Stomach (tissue), 4 donors: ENCODE results near the gene OCLN.
"Not testable (repeated sequence)": the region's sequence is repeated elsewhere in the genome, so short reads cannot be mapped to it uniquely, and the experiment has no call there.

Experiments used
- EP300 ChIP-seq: sonication (generic); formaldehyde crosslinking; IDR thresholded peaks from one replicate; pipeline ENCODE4 v1.6.1; 2017; ENCODE audit warnings: antibody characterized with exemption
- POLR2A ChIP-seq, 4 donors: fragments of 450-650 bp; IDR thresholded peaks; one replicate each; pipeline ENCODE4 v1.6.1; 2016; ENCODE audit warnings: antibody characterized with exemption in 4 of 4, control low read depth in 2 of 4, mild to moderate bottlenecking in 1 of 4, moderate library complexity in 1 of 4
- POLR2AphosphoS5 ChIP-seq, 3 donors: sonication (generic); formaldehyde crosslinking; IDR thresholded peaks; one replicate each; pipeline ENCODE4 v1.6.1; 2016; ENCODE audit warnings: antibody characterized with exemption in 3 of 3
- TF ChIP-seq, protein P1 (sequence below), 7 experiments: fragments of 450-650 bp in 4 of 7; fragments of 200-600 bp in 3 of 7; sonication (generic) in 3 of 7; IDR thresholded peaks; one replicate each; pipeline ENCODE4 v1.5.1; 2016 to 2019; ENCODE audit warnings: antibody characterized with exemption in 7 of 7, control low read depth in 2 of 7, mild to moderate bottlenecking in 1 of 7

DNA sequence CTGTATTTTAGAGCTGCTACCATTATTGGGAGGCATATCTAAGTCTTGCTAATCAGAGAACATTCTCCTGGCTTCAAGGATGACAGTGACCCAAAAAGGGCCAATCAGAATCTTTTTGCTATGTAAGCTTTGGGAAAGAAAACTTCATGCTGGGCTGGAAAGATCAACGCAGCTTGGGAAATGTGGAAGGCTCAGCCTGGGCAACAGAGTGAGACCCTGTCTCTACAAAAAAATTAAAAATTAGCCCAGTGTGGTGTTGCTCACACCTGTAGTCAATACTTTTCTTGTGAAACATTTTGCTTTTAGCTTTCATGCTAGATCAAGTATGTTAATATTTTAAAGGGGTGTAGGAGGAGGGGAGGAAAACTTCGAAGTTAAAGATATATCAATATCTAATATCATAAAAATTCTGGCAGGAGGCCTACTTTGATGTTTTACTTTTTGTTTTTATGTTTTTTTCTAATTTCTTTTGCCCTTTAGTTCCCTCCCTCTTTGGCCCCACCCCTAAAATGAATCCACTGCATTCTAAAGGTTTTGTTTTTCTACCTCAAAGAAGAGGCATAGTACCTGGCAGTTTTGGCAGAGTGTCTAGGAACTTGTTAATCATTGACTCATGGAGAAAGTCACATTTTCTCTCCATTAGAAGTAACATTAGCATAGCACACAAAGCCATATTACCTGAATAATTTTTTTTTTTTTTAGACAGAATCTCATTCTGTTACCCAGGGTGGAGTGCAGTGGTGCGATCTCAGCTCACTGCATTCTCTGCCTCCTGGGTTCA lies 50.4 kb downstream of the OCLN start:
- TF ChIP-seq, protein P1, sequence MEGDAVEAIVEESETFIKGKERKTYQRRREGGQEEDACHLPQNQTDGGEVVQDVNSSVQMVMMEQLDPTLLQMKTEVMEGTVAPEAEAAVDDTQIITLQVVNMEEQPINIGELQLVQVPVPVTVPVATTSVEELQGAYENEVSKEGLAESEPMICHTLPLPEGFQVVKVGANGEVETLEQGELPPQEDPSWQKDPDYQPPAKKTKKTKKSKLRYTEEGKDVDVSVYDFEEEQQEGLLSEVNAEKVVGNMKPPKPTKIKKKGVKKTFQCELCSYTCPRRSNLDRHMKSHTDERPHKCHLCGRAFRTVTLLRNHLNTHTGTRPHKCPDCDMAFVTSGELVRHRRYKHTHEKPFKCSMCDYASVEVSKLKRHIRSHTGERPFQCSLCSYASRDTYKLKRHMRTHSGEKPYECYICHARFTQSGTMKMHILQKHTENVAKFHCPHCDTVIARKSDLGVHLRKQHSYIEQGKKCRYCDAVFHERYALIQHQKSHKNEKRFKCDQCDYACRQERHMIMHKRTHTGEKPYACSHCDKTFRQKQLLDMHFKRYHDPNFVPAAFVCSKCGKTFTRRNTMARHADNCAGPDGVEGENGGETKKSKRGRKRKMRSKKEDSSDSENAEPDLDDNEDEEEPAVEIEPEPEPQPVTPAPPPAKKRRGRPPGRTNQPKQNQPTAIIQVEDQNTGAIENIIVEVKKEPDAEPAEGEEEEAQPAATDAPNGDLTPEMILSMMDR (IDR thresholded peaks at IDR 0.05) = not testable (repeated sequence)
- TF ChIP-seq EP300; POLR2A (IDR thresholded peaks at IDR 0.05); POLR2AphosphoS5 (IDR thresholded peaks at IDR 0.05): not testable (repeated sequence)
